Effector memory CD4-positive, alpha-beta T cell (primary cell): ENCODE results near the gene ITPKB.

Source experiments
- DNase-seq, 3 donors: peaks; one replicate each; pipeline ENCODE4 v3.0.0-alpha.2; 2020
- H3K27ac ChIP-seq: 2 replicates; pipeline ENCODE4 v1.7.0; 2013; ENCODE audit warnings: mild to moderate bottlenecking, low read length, moderate library complexity; ENCODE audit not compliant: insufficient read depth, poor library complexity, severe bottlenecking
- H3K27me3 ChIP-seq: replicated peaks from 2 replicates; pipeline ENCODE4 v1.7.0; 2013; ENCODE audit warnings: mild to moderate bottlenecking, low read length; ENCODE audit not compliant: insufficient read depth, control insufficient read depth, poor library complexity, severe bottlenecking
- H3K36me3 ChIP-seq: 2 replicates; pipeline ENCODE4 v1.7.0; 2013; ENCODE audit warnings: mild to moderate bottlenecking, low read length, moderate library complexity; ENCODE audit not compliant: control insufficient read depth, insufficient read depth
- H3K4me1 ChIP-seq: 2 replicates; pipeline ENCODE4 v1.7.0; 2013; ENCODE audit warnings: low read length, mild to moderate bottlenecking; ENCODE audit not compliant: control insufficient read depth, insufficient read depth, poor library complexity, severe bottlenecking
- H3K4me3 ChIP-seq: 2 replicates; pipeline ENCODE4 v1.7.0; 2013; ENCODE audit warnings: low read length, low read depth, mild to moderate bottlenecking; ENCODE audit not compliant: insufficient read depth, poor library complexity, severe bottlenecking
- H3K9me3 ChIP-seq: 2 replicates; pipeline ENCODE4 v1.7.0; 2013; ENCODE audit warnings: mild to moderate bottlenecking, low read length, moderate library complexity; ENCODE audit not compliant: control insufficient read depth

The ITPKB gene

GRCh38 chr1:226708967-226709396 is 30.1 kb downstream of the ITPKB start:
- peaks cover 19% of the 10 kb centered on the region for H3K36me3 ChIP-seq
- peak overlapping the region; percentile 67 for H3K27ac ChIP-seq
- H3K4me1 ChIP-seq, result peaks cover 73% of the 10 kb centered on the region
- H3K4me3 ChIP-seq, result no peak overlapping the region
- no peak for DNase-seq
- no peaks in the 10 kb centered on the region for H3K9me3 ChIP-seq
- H3K27me3 ChIP-seq, result no peaks in the 10 kb centered on the region

GRCh38 chr1:226708342-226708780 is 30.7 kb downstream of the ITPKB start:
- H3K4me1 ChIP-seq, result peaks cover 71% of the 10 kb centered on the region
- H3K9me3 ChIP-seq, result no peaks in the 10 kb centered on the region
- H3K27ac ChIP-seq, result peak overlapping the region; percentile 67
- H3K27me3 ChIP-seq, result no peaks in the 10 kb centered on the region
- DNase-seq, result peak in 1 of 3 donors; percentile 23
- H3K36me3 ChIP-seq, result peaks cover 19% of the 10 kb centered on the region
- H3K4me3 ChIP-seq, result no peak overlapping the region

DNA sequence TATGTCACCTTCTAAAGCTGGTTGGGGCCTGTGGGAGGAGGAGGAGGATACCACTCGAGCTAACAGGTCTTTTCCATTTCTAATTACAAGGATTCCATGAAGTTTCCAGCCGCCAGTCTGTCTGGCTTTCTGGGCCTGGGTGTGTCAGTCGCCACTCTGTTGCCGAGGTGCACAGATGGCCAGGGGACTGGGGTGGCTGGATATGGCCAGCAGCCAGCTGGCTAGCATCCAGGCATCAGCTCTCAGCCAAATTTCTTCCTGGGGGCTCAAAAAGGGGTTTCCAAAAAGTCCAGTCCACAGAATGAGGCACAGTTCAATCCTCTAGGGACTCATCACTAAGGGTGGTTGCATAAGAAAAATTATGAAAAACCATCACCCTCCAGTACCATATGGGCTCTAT is 32.4 kb downstream of the ITPKB start:
- peaks cover 19% of the 10 kb centered on the region for H3K36me3 ChIP-seq
- no peak overlapping the region for H3K27ac ChIP-seq
- no peak overlapping the region for H3K4me3 ChIP-seq
- no peak for DNase-seq
- no peaks in the 10 kb centered on the region for H3K9me3 ChIP-seq
- peaks cover 67% of the 10 kb centered on the region for H3K4me1 ChIP-seq
- H3K27me3 ChIP-seq, result no peaks in the 10 kb centered on the region

- H3K4me1 ChIP-seq, result peaks cover 56% of the 10 kb centered on the region
- no peak for DNase-seq
- H3K36me3 ChIP-seq, result peaks cover 24% of the 10 kb centered on the region
- H3K4me3 ChIP-seq, result peak overlapping the region; percentile 41
- peak overlapping the region; percentile 90 for H3K27ac ChIP-seq
- H3K27me3 ChIP-seq, result no peaks in the 10 kb centered on the region
- H3K9me3 ChIP-seq, result no peaks in the 10 kb centered on the region
Observed at GRCh38 chr1:226704169-226704937, 34.7 kb downstream of the ITPKB start.

DNA sequence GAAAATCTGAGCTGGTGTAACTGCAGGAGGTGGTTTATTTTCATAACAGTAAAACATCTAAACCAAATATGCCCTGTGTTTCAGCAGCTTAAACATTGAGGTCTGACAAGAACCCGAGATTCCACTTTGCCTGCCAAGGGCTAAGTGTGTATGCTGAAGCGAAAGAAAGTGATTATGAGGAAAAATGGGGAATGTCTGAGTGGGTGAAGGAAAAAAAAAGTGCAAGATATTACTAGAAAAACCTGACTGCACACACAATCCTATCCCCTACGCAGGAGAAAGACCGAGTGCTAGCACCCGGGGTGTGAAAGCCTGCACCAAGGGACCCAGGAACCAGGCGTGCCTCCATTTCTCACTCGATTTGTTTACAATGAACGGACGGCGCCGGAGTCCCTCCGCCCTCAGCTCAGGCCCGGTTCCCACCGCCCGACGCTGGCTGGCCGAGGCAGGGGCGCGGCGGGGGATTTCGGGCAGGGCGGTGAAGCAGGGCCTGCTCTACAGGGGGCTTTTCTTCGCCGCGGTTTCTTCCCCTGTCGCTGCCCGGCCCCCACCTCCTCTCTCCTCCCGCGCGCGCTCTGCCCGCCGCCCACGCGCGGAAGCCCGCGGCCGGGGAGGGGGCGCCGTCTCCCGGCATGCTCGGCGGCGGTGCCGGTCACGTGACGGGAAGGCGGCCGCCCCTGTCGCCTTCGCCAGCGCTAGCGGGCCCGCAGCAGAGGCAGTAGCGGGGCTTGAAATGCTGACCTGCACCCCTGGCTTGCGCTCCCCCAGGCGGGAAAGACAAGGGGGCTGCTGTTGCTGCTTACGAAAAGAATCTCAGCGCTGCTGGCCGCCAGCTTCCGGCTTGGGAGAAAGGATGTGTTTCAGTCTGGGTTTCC is 35.9 kb downstream of the ITPKB start:
- peaks cover 56% of the 10 kb centered on the region for H3K4me1 ChIP-seq
- H3K27ac ChIP-seq, result peak overlapping the region; percentile 90
- peaks cover 30% of the 10 kb centered on the region for H3K36me3 ChIP-seq
- peak; percentile 75 to 77 (median 77) for DNase-seq
- H3K27me3 ChIP-seq, result no peaks in the 10 kb centered on the region
- H3K9me3 ChIP-seq, result no peaks in the 10 kb centered on the region
- H3K4me3 ChIP-seq, result peak overlapping the region; percentile 44

GRCh38 chr1:226702318-226702956 is 36.6 kb downstream of the ITPKB start:
- peaks cover 58% of the 10 kb centered on the region for H3K4me1 ChIP-seq
- H3K9me3 ChIP-seq, result no peaks in the 10 kb centered on the region
- H3K27me3 ChIP-seq, result no peaks in the 10 kb centered on the region
- no peak for DNase-seq
- peak overlapping the region; percentile 44 for H3K4me3 ChIP-seq
- H3K27ac ChIP-seq, result peak overlapping the region; percentile 90
- peaks cover 33% of the 10 kb centered on the region for H3K36me3 ChIP-seq

- no peaks in the 10 kb centered on the region for H3K27me3 ChIP-seq
- no peaks in the 10 kb centered on the region for H3K9me3 ChIP-seq
- DNase-seq, result no peak
- H3K4me1 ChIP-seq, result peaks cover 69% of the 10 kb centered on the region
- H3K4me3 ChIP-seq, result no peak overlapping the region
- peak overlapping the region; percentile 34 for H3K27ac ChIP-seq
- peaks cover 29% of the 10 kb centered on the region for H3K36me3 ChIP-seq
Observed at GRCh38 chr1:226700861-226701260, 38.2 kb downstream of the ITPKB start.

GRCh38 chr1:226699166-226699565 is 39.9 kb downstream of the ITPKB start:
- Histone ChIP-seq H3K9me3 (no peaks in the 10 kb centered on the region), H3K36me3 (peaks cover 22% of the 10 kb centered on the region), H3K4me3 (no peak overlapping the region), H3K27ac (peak overlapping the region; percentile 55), H3K4me1 (peaks cover 78% of the 10 kb centered on the region), H3K27me3 (no peaks in the 10 kb centered on the region)
- no peak for DNase-seq

- Histone ChIP-seq H3K36me3 (peaks cover 25% of the 10 kb centered on the region), H3K4me1 (peaks cover 78% of the 10 kb centered on the region), H3K9me3 (no peaks in the 10 kb centered on the region), H3K27me3 (no peaks in the 10 kb centered on the region), H3K4me3 (no peak overlapping the region), H3K27ac (peak overlapping the region; percentile 55)
- DNase-seq, result no peak
Observed at GRCh38 chr1:226698659-226699058, 40.4 kb downstream of the ITPKB start.
